Testis (tissue), 2 donors: ENCODE measurements around the gene RNF114.
A peak's percentile ranks its signal among the peaks of the same experiment; 100 is the strongest.

Experiments
- POLR2A ChIP-seq: fragments of 450-650 bp; IDR thresholded peaks from one replicate; pipeline ENCODE4 v1.6.1; 2017; ENCODE audit warnings: antibody characterized with exemption, mild to moderate bottlenecking, moderate library complexity
- TF ChIP-seq, protein P1 (sequence below), 3 experiments: fragments of 450-650 bp in 2 of 3; fragments of 200-600 bp in 1 of 3; sonication (generic) in 1 of 3; IDR thresholded peaks; one replicate each; pipeline ENCODE4 v1.5.1; 2016 to 2019; ENCODE audit warnings: antibody characterized with exemption in 3 of 3, mild to moderate bottlenecking in 2 of 3, moderate library complexity in 1 of 3

DNA sequence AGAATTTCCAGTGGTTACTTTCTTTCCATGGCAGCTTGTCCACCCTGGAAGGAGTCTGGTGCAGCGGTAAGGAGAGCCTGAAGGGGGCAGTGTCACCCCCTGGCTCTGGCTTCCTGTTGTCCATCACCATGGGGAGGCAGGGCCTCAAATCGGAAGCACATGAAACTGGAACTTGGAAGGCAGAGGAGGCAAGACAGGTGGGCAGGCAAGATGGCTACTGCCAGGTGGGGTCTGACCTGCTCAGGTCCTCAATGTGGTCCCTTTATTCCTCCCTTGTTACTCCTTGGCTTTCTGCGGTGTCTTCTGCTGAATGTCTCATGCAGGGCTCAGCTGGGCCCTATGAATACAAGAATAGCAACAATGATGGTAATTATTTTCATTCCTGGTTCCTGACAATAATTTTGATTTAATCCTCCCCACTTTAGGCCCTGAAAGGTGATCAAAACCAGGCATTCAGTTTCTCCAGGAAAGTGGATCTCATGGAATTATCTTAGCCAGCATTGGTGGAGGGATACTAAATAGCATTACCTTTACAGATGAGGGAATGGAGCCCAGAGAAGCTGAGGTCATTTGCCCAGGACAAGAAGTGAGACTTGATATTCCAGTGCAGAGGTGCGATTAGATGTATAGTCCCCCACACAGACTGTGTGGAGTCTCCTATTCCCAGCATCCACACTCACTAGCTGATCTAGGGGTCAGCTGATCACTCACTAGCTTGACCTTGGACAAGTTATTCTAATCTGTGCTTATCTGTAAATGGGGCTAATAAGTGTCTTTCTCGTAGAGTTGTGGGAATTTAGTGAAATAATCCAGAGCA lies 29.0 kb downstream of the RNF114 start:
- no peak for TF ChIP-seq POLR2A
- TF ChIP-seq, protein P1, sequence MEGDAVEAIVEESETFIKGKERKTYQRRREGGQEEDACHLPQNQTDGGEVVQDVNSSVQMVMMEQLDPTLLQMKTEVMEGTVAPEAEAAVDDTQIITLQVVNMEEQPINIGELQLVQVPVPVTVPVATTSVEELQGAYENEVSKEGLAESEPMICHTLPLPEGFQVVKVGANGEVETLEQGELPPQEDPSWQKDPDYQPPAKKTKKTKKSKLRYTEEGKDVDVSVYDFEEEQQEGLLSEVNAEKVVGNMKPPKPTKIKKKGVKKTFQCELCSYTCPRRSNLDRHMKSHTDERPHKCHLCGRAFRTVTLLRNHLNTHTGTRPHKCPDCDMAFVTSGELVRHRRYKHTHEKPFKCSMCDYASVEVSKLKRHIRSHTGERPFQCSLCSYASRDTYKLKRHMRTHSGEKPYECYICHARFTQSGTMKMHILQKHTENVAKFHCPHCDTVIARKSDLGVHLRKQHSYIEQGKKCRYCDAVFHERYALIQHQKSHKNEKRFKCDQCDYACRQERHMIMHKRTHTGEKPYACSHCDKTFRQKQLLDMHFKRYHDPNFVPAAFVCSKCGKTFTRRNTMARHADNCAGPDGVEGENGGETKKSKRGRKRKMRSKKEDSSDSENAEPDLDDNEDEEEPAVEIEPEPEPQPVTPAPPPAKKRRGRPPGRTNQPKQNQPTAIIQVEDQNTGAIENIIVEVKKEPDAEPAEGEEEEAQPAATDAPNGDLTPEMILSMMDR (IDR thresholded peaks at IDR 0.05) = peak in 2 of 3 experiments; percentile 34 to 45
